A673 (cell line): Measurements from ENCODE around the gene SGMS1.

Source experiments
- CTCF ChIP-seq: fragments of 300-800, 200-600 bp; sonication (generic); conservative IDR thresholded peaks from 2 replicates; pipeline ENCODE4 v1.5.1; 2017; ENCODE audit warnings: low read depth, mild to moderate bottlenecking, antibody characterized with exemption, low read length, moderate library complexity, mixed read lengths
- EZH2 ChIP-seq: fragments of 200-600 bp; sonication (generic); IDR thresholded peaks from 2 replicates; pipeline ENCODE4 v1.6.1; 2017; ENCODE audit warnings: borderline replicate concordance, low read depth, mild to moderate bottlenecking, mixed read lengths, antibody characterized with exemption, low read length; ENCODE audit not compliant: poor library complexity, severe bottlenecking

- no peak for TF ChIP-seq CTCF
- no peak for TF ChIP-seq EZH2
Observed at GRCh38 chr10:50558371-50558770, 65.4 kb downstream of the SGMS1 start.
